Naive thymus-derived CD4-positive, alpha-beta T cell (primary cell): ENCODE results near the gene PXDN. TPM values are rescaled to one million over a fixed set of nuclear protein-coding genes. Genes with fewer than 3 reads are reported as not detected.

Experiments used
- ATAC-seq: fragments of 150-1000 bp; cut with Tn5 transposase; 2 replicates; pipeline ENCODE4 v1.10.0; 2021; ENCODE audit warnings: mild to moderate bottlenecking, moderate library complexity
- CTCF ChIA-PET: fragments of 350-600 bp; sonication (Branson Sonifier 250); formaldehyde crosslinking; loops from one replicate; lab custom pipeline; 2021; ENCODE audit warnings: antibody characterized with exemption; lab: Charles Lee
- POLR2A ChIA-PET: fragments of 350-600 bp; sonication (Branson Sonifier 250); formaldehyde crosslinking; loops from one replicate; lab custom pipeline; 2021; ENCODE audit warnings: antibody characterized with exemption, inconsistent platforms; lab: Charles Lee
- DNase-seq, 9 donors: peaks; one replicate each; pipeline versions ENCODE4 v3.0.0 to v3.0.0-alpha.2; 2020 to 2022; ENCODE audit warnings: mixed read lengths in 1 of 9
- H3K27ac ChIP-seq: one replicate; pipeline ENCODE4 v1.7.0; 2013; ENCODE audit warnings: mild to moderate bottlenecking, low read depth, low read length, moderate library complexity
- H3K27me3 ChIP-seq, 2 donors: one replicate each; pipeline ENCODE4 v1.7.0; 2013; ENCODE audit warnings: low read length in 2 of 2, mild to moderate bottlenecking in 2 of 2, moderate library complexity in 2 of 2; ENCODE audit not compliant: control insufficient read depth in 2 of 2, insufficient read depth in 2 of 2
- H3K36me3 ChIP-seq, 3 experiments: 1 replicate in 2 of 3; 2 replicates in 1 of 3; pipeline ENCODE4 v1.7.0; 2013; ENCODE audit warnings: low read length in 3 of 3, mild to moderate bottlenecking in 3 of 3, moderate library complexity in 1 of 3; ENCODE audit not compliant: insufficient read depth in 3 of 3, control insufficient read depth in 2 of 3
- H3K4me1 ChIP-seq, 2 donors: one replicate each; pipeline ENCODE4 v1.7.0; 2013; ENCODE audit warnings: low read length in 2 of 2, mild to moderate bottlenecking in 2 of 2, moderate library complexity in 1 of 2; ENCODE audit not compliant: control insufficient read depth in 2 of 2, insufficient read depth in 2 of 2
- H3K4me3 ChIP-seq: 2 replicates; pipeline ENCODE4 v1.7.0; 2013; ENCODE audit warnings: mild to moderate bottlenecking, low read length
- H3K9me3 ChIP-seq, 3 experiments: 1 replicate in 2 of 3; 2 replicates in 1 of 3; pipeline ENCODE4 v1.7.0; 2013; ENCODE audit warnings: low read length in 3 of 3; ENCODE audit not compliant: control insufficient read depth in 2 of 3
- H3K27ac Mint-ChIP-seq, 9 donors: one replicate each; pipeline ENCODE4 v1.8.0; 2020 to 2022; ENCODE audit warnings: mixed read lengths in 9 of 9, mild to moderate bottlenecking in 8 of 9, moderate library complexity in 5 of 9, inconsistent platforms in 2 of 9
- H3K27me3 Mint-ChIP-seq, 5 donors: one replicate each; pipeline ENCODE4 v1.8.0; 2021 to 2022; ENCODE audit warnings: mixed read lengths in 5 of 5, mild to moderate bottlenecking in 1 of 5
- H3K36me3 Mint-ChIP-seq, 5 donors: one replicate each; pipeline ENCODE4 v1.8.0; 2020 to 2022; ENCODE audit warnings: mixed read lengths in 5 of 5, mild to moderate bottlenecking in 3 of 5, inconsistent platforms in 1 of 5
- H3K4me1 Mint-ChIP-seq, 7 donors: one replicate each; pipeline ENCODE4 v1.8.0; 2020 to 2022; ENCODE audit warnings: mixed read lengths in 7 of 7, mild to moderate bottlenecking in 3 of 7, inconsistent platforms in 1 of 7
- H3K4me3 Mint-ChIP-seq, 10 donors: one replicate each; pipeline ENCODE4 v1.8.0; 2020 to 2022; ENCODE audit warnings: mild to moderate bottlenecking in 10 of 10, mixed read lengths in 10 of 10, moderate library complexity in 6 of 10, inconsistent platforms in 2 of 10
- H3K9me3 Mint-ChIP-seq, 11 donors: one replicate each; pipeline ENCODE4 v1.8.0; 2020 to 2022; ENCODE audit warnings: mixed read lengths in 11 of 11, mild to moderate bottlenecking in 4 of 11, inconsistent platforms in 1 of 11, moderate library complexity in 1 of 11
- intact Hi-C, 2 donors: fragments of 100-400 bp; cut with micrococcal nuclease; formaldehyde crosslinking; loops; one replicate each; pipeline ENCODE4 v1.15.1; 2023
- polyA plus RNA-seq, 2 donors: library from polyadenylated mRNA; unstranded; fragments of 300-500 nt; fragmentation: Illumina TruSeq; gene quantifications; one replicate each; pipeline ENCODE4 v1.2.3, GENCODE V29; 2021
- total RNA-seq, 6 experiments: library from RNA in 5 of 6; stranded (reverse) in 5 of 6; gene quantifications; 1 replicate in 5 of 6; 2 replicates in 1 of 6; pipeline ENCODE4 v1.2.3 and lab custom pipeline; 2021 to 2026

Gene PXDN
- total and polyA plus RNA-seq, 7 experiments from 2014 or later: 0.47 to 3.1 (median 1.00) TPM; not detected in 3

- DNase-seq: no peak
- ChIA-PET POLR2A (no interaction called here), CTCF (no interaction called here)
- H3K27ac ChIP-seq: no peak overlapping the region
- Mint-ChIP-seq H3K36me3 (no peaks in the 10 kb centered on the region), H3K4me1 (peaks cover 0 to 2% (median 0%) of the 10 kb centered on the region in 7 donors), H3K4me3 (no peak overlapping the region), H3K9me3 (peaks cover 0 to 4% (median 0%) of the 10 kb centered on the region in 11 donors), H3K27ac (peak overlapping the region in 1 of 9 donors; percentile 33), H3K27me3 (peaks cover 0 to 4% (median under 1%) of the 10 kb centered on the region in 5 donors)
- no peaks in the 10 kb centered on the region for H3K27me3 ChIP-seq
- H3K4me3 ChIP-seq: no peak overlapping the region
- ATAC-seq: no peak
- H3K9me3 ChIP-seq: no peaks in the 10 kb centered on the region
- intact Hi-C loops: no loop called here
- H3K36me3 ChIP-seq: no peaks in the 10 kb centered on the region
- H3K4me1 ChIP-seq: no peaks in the 10 kb centered on the region
These were observed 123.3 kb downstream of the PXDN start for GRCh38 chr2:1621041-1621440.

GRCh38 chr2:1620081-1620480, 124.2 kb downstream of the PXDN start:
- no peak for DNase-seq
- intact Hi-C loops: no loop called here
- Mint-ChIP-seq H3K4me1 (peaks cover 0 to 2% (median 0%) of the 10 kb centered on the region in 7 donors), H3K36me3 (no peaks in the 10 kb centered on the region), H3K4me3 (no peak overlapping the region), H3K27me3 (peaks cover 0 to 4% (median 0%) of the 10 kb centered on the region in 5 donors), H3K27ac (no peak overlapping the region), H3K9me3 (peaks cover 0 to 4% (median 0%) of the 10 kb centered on the region in 11 donors)
- Histone ChIP-seq H3K4me3 (no peak overlapping the region), H3K4me1 (no peaks in the 10 kb centered on the region), H3K36me3 (no peaks in the 10 kb centered on the region), H3K27ac (no peak overlapping the region), H3K27me3 (no peaks in the 10 kb centered on the region), H3K9me3 (no peaks in the 10 kb centered on the region)
- ChIA-PET POLR2A (no interaction called here), CTCF (no interaction called here)
- no peak for ATAC-seq

GRCh38 chr2:1619556-1619955, 124.8 kb downstream of the PXDN start:
- Mint-ChIP-seq H3K36me3 (no peaks in the 10 kb centered on the region), H3K27me3 (peaks cover 0 to 4% (median 1%) of the 10 kb centered on the region in 5 donors), H3K4me1 (no peaks in the 10 kb centered on the region), H3K27ac (no peak overlapping the region), H3K4me3 (no peak overlapping the region), H3K9me3 (peaks cover 0 to 4% (median 0%) of the 10 kb centered on the region in 11 donors)
- intact Hi-C loops: no loop called here
- ATAC-seq (no peak), DNase-seq (no peak)
- Histone ChIP-seq H3K4me1 (no peaks in the 10 kb centered on the region), H3K27me3 (no peaks in the 10 kb centered on the region), H3K9me3 (no peaks in the 10 kb centered on the region), H3K4me3 (no peak overlapping the region), H3K36me3 (no peaks in the 10 kb centered on the region), H3K27ac (no peak overlapping the region)
- POLR2A ChIA-PET: no interaction called here
- CTCF ChIA-PET: no interaction called here

- no peaks in the 10 kb centered on the region for H3K4me1 Mint-ChIP-seq
- Histone ChIP-seq H3K27me3 (no peaks in the 10 kb centered on the region), H3K27ac (no peak overlapping the region), H3K36me3 (no peaks in the 10 kb centered on the region), H3K9me3 (no peaks in the 10 kb centered on the region), H3K4me3 (no peak overlapping the region), H3K4me1 (no peaks in the 10 kb centered on the region)
- H3K27ac Mint-ChIP-seq: no peak overlapping the region
- DNase-seq (no peak), ATAC-seq (no peak)
- intact Hi-C loops: no loop called here
- ChIA-PET POLR2A (no interaction called here), CTCF (no interaction called here)
- H3K36me3 Mint-ChIP-seq: no peaks in the 10 kb centered on the region
- no peak overlapping the region for H3K4me3 Mint-ChIP-seq
- peaks cover 0 to 4% (median 0%) of the 10 kb centered on the region in 11 donors for H3K9me3 Mint-ChIP-seq
- peaks cover 0 to 4% (median 3%) of the 10 kb centered on the region in 5 donors for H3K27me3 Mint-ChIP-seq
These were observed 125.3 kb downstream of the PXDN start for GRCh38 chr2:1618974-1619373.

- H3K27me3 ChIP-seq: no peaks in the 10 kb centered on the region
- intact Hi-C loops: no loop called here
- H3K27ac Mint-ChIP-seq: no peak overlapping the region
- H3K9me3 ChIP-seq: no peaks in the 10 kb centered on the region
- peaks cover 0 to 4% (median 0%) of the 10 kb centered on the region in 11 donors for H3K9me3 Mint-ChIP-seq
- H3K4me3 Mint-ChIP-seq: no peak overlapping the region
- POLR2A ChIA-PET: no interaction called here
- DNase-seq (no peak), ATAC-seq (no peak)
- no peak overlapping the region for H3K4me3 ChIP-seq
- H3K27ac ChIP-seq: no peak overlapping the region
- peaks cover 0 to 4% (median 3%) of the 10 kb centered on the region in 5 donors for H3K27me3 Mint-ChIP-seq
- no peaks in the 10 kb centered on the region for H3K4me1 ChIP-seq
- CTCF ChIA-PET: no interaction called here
- H3K4me1 Mint-ChIP-seq: no peaks in the 10 kb centered on the region
- no peaks in the 10 kb centered on the region for H3K36me3 Mint-ChIP-seq
- no peaks in the 10 kb centered on the region for H3K36me3 ChIP-seq
These were observed 125.9 kb downstream of the PXDN start for GRCh38 chr2:1618191-1618961.

GRCh38 chr2:1617425-1618021, 126.8 kb downstream of the PXDN start:
- no peaks in the 10 kb centered on the region for H3K27me3 ChIP-seq
- Mint-ChIP-seq H3K4me3 (no peak overlapping the region), H3K27me3 (peaks cover 0 to 5% (median 3%) of the 10 kb centered on the region in 5 donors), H3K9me3 (peaks cover 0 to 4% (median 0%) of the 10 kb centered on the region in 11 donors), H3K4me1 (no peaks in the 10 kb centered on the region), H3K27ac (no peak overlapping the region), H3K36me3 (no peaks in the 10 kb centered on the region)
- H3K27ac ChIP-seq: no peak overlapping the region
- H3K36me3 ChIP-seq: no peaks in the 10 kb centered on the region
- H3K4me1 ChIP-seq: no peaks in the 10 kb centered on the region
- CTCF ChIA-PET: no interaction called here
- H3K9me3 ChIP-seq: no peaks in the 10 kb centered on the region
- H3K4me3 ChIP-seq: no peak overlapping the region
- DNase-seq (no peak), ATAC-seq (no peak)
- intact Hi-C loops: no loop called here
- POLR2A ChIA-PET: no interaction called here
